ENCODE measurements around the gene RTTN. TPM values are rescaled to one million over a fixed set of nuclear protein-coding genes. Genes with fewer than 3 reads are reported as not detected.

Gene RTTN
- total and polyA plus RNA-seq, 2 of the 4 experiments (the other 2 are of a cell fraction), result 5.8 to 19.9 TPM

GRCh38 chr18:69974365-69974764, 231.1 kb downstream of the RTTN start:
- no peak overlapping the region for H4K5ac ChIP-seq (ENCODE audit: low read depth, low read length)
- no peak overlapping the region for H2BK20ac ChIP-seq (ENCODE audit: low read depth, low read length)
- no peak overlapping the region for H3K23ac ChIP-seq (ENCODE audit: low read depth, low read length)
- no peaks in the 10 kb centered on the region for H3K27me3 ChIP-seq (ENCODE audit: control insufficient read depth, insufficient read depth, low read length)
- in situ Hi-C loops (cut with MboI; ENCODE audit: low sequenced_read_pairs), result no loop called here
- H3K9me1 ChIP-seq (ENCODE audit: insufficient read depth, low read length), result no peaks in the 10 kb centered on the region
- H3K56ac ChIP-seq (ENCODE audit: extremely low read depth, insufficient read depth, low read length), result no peak overlapping the region
- H3K4me1 ChIP-seq (ENCODE audit: control insufficient read depth, insufficient read depth, low read length), result 0 out of 2 replicates have a peak, but pooled peaks cover 3% of the 10 kb centered on the region
- H2BK5ac ChIP-seq (ENCODE audit: low read depth, low read length, poor library complexity, severe bottlenecking), result no peak overlapping the region
- no TSS peak for BruUV-seq (replicated peaks)
- POLR2A ChIA-PET (ENCODE audit: unreplicated experiment), result no interaction called here
- no peak overlapping the region for H3K4me2 ChIP-seq (ENCODE audit: low read depth, low read length)
- H2AK9ac ChIP-seq (replicated peaks; ENCODE audit: low read depth, low read length, poor library complexity), result no peak overlapping the region
- no peaks in the 10 kb centered on the region for H3K79me1 ChIP-seq (ENCODE audit: low read depth in 1 of 2, low read length in 2 of 2)
- ATAC-seq (ENCODE audit: low read depth) (no peak), DNase-seq (peak; percentile 65)
- H3K36me3 ChIP-seq (ENCODE audit: control insufficient read depth, insufficient read depth, low read length), result no peaks in the 10 kb centered on the region
- intact Hi-C loops (cut with micrococcal nuclease), result no loop called here
- no peak overlapping the region for H3K27ac ChIP-seq (ENCODE audit: insufficient read depth, low read length)
- H3K4ac ChIP-seq (ENCODE audit: low read depth, low read length), result no peak overlapping the region
- CTCF ChIA-PET, result no interaction called here
- H2AK5ac ChIP-seq (ENCODE audit: low read depth, low read length), result no peak overlapping the region
- no peak overlapping the region for H4K8ac ChIP-seq (ENCODE audit: low read depth in 2 of 2, low read length in 2 of 2)
- no peak overlapping the region for H2BK120ac ChIP-seq (ENCODE audit: low read depth, low read length)
- WGBS, 2 experiments (ENCODE audit: extremely low coverage in 2 of 2, insufficient read length in 1 of 2), result no CpG with 5 or more reads among the region's 1 CpG
- no peak overlapping the region for H2AFZ ChIP-seq (replicated peaks; ENCODE audit: low read length, poor library complexity)
- no peak overlapping the region for H3K18ac ChIP-seq (ENCODE audit: low read depth, low read length)
- H4K91ac ChIP-seq (ENCODE audit: insufficient read depth, low read depth, low read length), result no peak overlapping the region
- H3K14ac ChIP-seq (replicated peaks; ENCODE audit: low read depth, low read length), result no peak overlapping the region
- TF ChIP-seq FOS (IDR thresholded peaks at IDR 0.05; ENCODE audit: low read depth, low read length) (peak; percentile 47), CEBPB (IDR thresholded peaks at IDR 0.05; ENCODE audit: low read depth, low read length) (peak; percentile 95), MXI1 (IDR thresholded peaks at IDR 0.05; ENCODE audit: borderline replicate concordance, low read depth, low read length) (no peak), BHLHE40 (IDR thresholded peaks at IDR 0.05; ENCODE audit: low read depth, low read length) (0 out of 2 replicates have a peak, but pooled peaks have one; percentile 19)
- no peak overlapping the region for H2BK15ac ChIP-seq (ENCODE audit: low read depth, low read length)
- no peak overlapping the region for H3K9ac ChIP-seq (ENCODE audit: low read depth, low read length)
- H3K9me3 ChIP-seq (ENCODE audit: control insufficient read depth, insufficient read depth, low read length), result peaks cover 8% of the 10 kb centered on the region
- no peak overlapping the region for H3K4me3 ChIP-seq (ENCODE audit: insufficient read depth, low read depth, low read length)
- dilution Hi-C loops (cut with HindIII; ENCODE audit: low sequenced_read_pairs, unreplicated experiment), result no loop called here
- no peaks in the 10 kb centered on the region for H4K20me1 ChIP-seq (ENCODE audit: insufficient read depth, low read length)
